SK-N-SH (cell line): ENCODE measurements around the gene LRP1.
A peak's percentile ranks its signal among the peaks of the same experiment; 100 is the strongest.

Experiments used
- GABPA ChIP-seq: IDR thresholded peaks from 2 replicates; pipeline ENCODE4 v1.4.0; 2012; ENCODE audit warnings: low read depth, mild to moderate bottlenecking
- JUND ChIP-seq: IDR thresholded peaks from 2 replicates; pipeline ENCODE4 v1.4.0; 2012
- MAX ChIP-seq: IDR thresholded peaks from 2 replicates; pipeline ENCODE4 v1.4.0; 2012; ENCODE audit warnings: low read depth
- NRF1 ChIP-seq: IDR thresholded peaks from 2 replicates; pipeline ENCODE4 v1.6.1; 2012; ENCODE audit warnings: low read depth, mild to moderate bottlenecking, low read length
- RXRA ChIP-seq: IDR thresholded peaks from 2 replicates; pipeline ENCODE4 v1.4.0; 2012; ENCODE audit warnings: low read depth, mild to moderate bottlenecking, borderline replicate concordance
- SMC3 ChIP-seq: IDR thresholded peaks from 2 replicates; pipeline ENCODE4 v1.6.1; 2012; ENCODE audit warnings: low read depth, low read length, improper control_type of control experiment
- TAF1 ChIP-seq: IDR thresholded peaks from 2 replicates; pipeline ENCODE4 v1.6.1; 2012; ENCODE audit warnings: low read depth, mild to moderate bottlenecking, low read length, moderate library complexity, borderline replicate concordance
- TEAD4 ChIP-seq: IDR thresholded peaks from 2 replicates; pipeline ENCODE4 v1.4.0; 2012; ENCODE audit warnings: mild to moderate bottlenecking, borderline replicate concordance; ENCODE audit not compliant: insufficient read depth
- TF ChIP-seq, protein P1 (sequence below): fragments of 200-600 bp; sonication (generic); IDR thresholded peaks from 2 replicates; pipeline ENCODE4 v1.6.1; 2017; ENCODE audit warnings: antibody characterized with exemption, mild to moderate bottlenecking, moderate library complexity
- TF ChIP-seq, protein P2 (sequence below): IDR thresholded peaks from 2 replicates; pipeline ENCODE4 v1.6.1; 2012; ENCODE audit warnings: mild to moderate bottlenecking, low read depth, low read length, moderate library complexity
- TF ChIP-seq, protein P3 (sequence below): IDR thresholded peaks from 2 replicates; pipeline ENCODE4 v1.4.0; 2012; ENCODE audit warnings: low read depth, borderline replicate concordance

GRCh38 chr12:57176139-57176477 lies 47.8 kb downstream of the LRP1 start:
- TF ChIP-seq, protein P1, sequence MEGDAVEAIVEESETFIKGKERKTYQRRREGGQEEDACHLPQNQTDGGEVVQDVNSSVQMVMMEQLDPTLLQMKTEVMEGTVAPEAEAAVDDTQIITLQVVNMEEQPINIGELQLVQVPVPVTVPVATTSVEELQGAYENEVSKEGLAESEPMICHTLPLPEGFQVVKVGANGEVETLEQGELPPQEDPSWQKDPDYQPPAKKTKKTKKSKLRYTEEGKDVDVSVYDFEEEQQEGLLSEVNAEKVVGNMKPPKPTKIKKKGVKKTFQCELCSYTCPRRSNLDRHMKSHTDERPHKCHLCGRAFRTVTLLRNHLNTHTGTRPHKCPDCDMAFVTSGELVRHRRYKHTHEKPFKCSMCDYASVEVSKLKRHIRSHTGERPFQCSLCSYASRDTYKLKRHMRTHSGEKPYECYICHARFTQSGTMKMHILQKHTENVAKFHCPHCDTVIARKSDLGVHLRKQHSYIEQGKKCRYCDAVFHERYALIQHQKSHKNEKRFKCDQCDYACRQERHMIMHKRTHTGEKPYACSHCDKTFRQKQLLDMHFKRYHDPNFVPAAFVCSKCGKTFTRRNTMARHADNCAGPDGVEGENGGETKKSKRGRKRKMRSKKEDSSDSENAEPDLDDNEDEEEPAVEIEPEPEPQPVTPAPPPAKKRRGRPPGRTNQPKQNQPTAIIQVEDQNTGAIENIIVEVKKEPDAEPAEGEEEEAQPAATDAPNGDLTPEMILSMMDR = peak; percentile 35; the same call in 1 of the 2 replicates
- TF ChIP-seq NRF1 (no peak), TAF1 (no peak), JUND (no peak), RXRA (no peak), TEAD4 (no peak), SMC3 (no peak), GABPA (no peak), MAX (no peak)
- TF ChIP-seq, protein P2, sequence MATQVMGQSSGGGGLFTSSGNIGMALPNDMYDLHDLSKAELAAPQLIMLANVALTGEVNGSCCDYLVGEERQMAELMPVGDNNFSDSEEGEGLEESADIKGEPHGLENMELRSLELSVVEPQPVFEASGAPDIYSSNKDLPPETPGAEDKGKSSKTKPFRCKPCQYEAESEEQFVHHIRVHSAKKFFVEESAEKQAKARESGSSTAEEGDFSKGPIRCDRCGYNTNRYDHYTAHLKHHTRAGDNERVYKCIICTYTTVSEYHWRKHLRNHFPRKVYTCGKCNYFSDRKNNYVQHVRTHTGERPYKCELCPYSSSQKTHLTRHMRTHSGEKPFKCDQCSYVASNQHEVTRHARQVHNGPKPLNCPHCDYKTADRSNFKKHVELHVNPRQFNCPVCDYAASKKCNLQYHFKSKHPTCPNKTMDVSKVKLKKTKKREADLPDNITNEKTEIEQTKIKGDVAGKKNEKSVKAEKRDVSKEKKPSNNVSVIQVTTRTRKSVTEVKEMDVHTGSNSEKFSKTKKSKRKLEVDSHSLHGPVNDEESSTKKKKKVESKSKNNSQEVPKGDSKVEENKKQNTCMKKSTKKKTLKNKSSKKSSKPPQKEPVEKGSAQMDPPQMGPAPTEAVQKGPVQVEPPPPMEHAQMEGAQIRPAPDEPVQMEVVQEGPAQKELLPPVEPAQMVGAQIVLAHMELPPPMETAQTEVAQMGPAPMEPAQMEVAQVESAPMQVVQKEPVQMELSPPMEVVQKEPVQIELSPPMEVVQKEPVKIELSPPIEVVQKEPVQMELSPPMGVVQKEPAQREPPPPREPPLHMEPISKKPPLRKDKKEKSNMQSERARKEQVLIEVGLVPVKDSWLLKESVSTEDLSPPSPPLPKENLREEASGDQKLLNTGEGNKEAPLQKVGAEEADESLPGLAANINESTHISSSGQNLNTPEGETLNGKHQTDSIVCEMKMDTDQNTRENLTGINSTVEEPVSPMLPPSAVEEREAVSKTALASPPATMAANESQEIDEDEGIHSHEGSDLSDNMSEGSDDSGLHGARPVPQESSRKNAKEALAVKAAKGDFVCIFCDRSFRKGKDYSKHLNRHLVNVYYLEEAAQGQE = no peak
- TF ChIP-seq, protein P3, sequence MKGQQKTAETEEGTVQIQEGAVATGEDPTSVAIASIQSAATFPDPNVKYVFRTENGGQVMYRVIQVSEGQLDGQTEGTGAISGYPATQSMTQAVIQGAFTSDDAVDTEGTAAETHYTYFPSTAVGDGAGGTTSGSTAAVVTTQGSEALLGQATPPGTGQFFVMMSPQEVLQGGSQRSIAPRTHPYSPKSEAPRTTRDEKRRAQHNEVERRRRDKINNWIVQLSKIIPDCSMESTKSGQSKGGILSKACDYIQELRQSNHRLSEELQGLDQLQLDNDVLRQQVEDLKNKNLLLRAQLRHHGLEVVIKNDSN = no peak
